Activated T-cell treated with anti-CD3 and anti-CD28 coated beads, Interleukin-2, amount 50 U/mL, for 1 hour (primary cell): ENCODE results near the gene RNASEH2C.

Experiments
- DNase-seq: peaks from one replicate; pipeline ENCODE4 v3.0.0-alpha.2; 2020

The RNASEH2C gene

DNA sequence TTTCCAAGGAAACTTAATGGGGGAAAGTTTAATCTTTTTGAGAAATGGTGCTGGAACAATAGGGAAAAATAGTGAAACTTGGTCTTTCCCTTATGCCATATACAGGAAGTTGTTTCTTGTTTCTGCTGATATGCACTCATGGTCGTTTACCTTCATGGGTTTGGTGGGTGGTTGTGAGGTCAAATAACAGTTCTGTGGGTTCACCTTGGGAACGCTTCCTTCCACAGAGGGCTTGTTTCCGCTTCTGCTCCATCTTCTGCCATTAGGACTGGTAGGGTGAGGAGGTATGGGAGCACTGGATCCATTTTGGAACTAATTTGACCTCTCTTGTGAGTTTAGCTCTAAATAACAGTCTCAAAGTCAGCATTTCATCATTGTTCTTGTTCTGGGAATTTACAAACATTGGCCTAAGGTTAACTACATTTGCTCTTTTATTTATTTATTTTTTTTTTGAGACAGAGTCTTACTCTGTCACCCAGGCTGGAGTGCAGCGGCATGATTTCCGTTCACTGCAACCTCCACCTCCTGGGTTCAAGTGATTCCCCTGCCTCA, 40.3 kb downstream of the RNASEH2C start:
- DNase-seq = no peak

GRCh38 chr11:65672982-65673381, 47.6 kb downstream of the RNASEH2C start:
- no peak for DNase-seq

DNA sequence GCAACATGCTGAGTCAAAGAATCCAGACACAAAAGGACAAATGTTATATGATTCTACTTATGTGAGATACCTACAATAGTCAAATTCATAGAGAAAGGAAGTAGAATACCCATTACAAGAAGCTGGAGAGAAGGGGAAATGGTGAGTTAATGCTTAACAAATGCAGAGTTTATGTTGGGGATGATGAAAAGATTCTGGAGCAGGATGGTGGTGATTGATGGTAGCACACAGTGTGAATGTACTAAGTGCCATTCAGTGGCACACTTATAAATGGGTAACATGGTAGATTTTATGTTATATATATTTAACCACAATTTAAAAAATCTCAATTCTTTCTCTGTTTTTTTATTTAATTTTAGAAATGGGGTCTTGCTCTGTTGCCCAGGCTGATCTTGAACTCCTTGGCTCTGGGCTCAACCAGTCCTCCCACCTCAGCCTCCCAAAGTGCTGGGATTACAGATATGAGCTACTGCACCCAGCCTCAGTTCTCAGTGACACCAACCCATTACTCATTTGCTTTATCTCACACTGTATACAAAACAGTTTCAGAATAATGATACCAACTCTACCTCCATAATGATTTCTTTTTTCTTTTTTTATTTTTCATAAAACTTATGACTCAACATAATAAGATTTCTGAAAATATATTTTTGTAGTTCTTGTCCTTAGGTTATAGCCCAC, 48.3 kb downstream of the RNASEH2C start:
- DNase-seq = no peak
